HG03139 (cell line): ENCODE measurements around the gene FMO5.

ENCODE experiments used
- ATAC-seq: cut with Tn5 transposase; IDR thresholded peaks from one replicate; pipeline ENCODE4 v1.9.1; 2021; ENCODE audit not compliant: unreplicated experiment

FMO5 gene, protein sequence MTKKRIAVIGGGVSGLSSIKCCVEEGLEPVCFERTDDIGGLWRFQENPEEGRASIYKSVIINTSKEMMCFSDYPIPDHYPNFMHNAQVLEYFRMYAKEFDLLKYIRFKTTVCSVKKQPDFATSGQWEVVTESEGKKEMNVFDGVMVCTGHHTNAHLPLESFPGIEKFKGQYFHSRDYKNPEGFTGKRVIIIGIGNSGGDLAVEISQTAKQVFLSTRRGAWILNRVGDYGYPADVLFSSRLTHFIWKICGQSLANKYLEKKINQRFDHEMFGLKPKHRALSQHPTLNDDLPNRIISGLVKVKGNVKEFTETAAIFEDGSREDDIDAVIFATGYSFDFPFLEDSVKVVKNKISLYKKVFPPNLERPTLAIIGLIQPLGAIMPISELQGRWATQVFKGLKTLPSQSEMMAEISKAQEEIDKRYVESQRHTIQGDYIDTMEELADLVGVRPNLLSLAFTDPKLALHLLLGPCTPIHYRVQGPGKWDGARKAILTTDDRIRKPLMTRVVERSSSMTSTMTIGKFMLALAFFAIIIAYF

GRCh38 chr1:147225193-147225730 lies at the start of gene FMO5:
Gene FMO5 (minus strand): TSS chr1:147225339. CDS start chr1:147225029, 310 bp downstream.
- ATAC-seq, result peak; percentile 77

- no peak for ATAC-seq
Measured at GRCh38 chr1:147273409-147274336, 48.5 kb upstream of the FMO5 start.

DNA sequence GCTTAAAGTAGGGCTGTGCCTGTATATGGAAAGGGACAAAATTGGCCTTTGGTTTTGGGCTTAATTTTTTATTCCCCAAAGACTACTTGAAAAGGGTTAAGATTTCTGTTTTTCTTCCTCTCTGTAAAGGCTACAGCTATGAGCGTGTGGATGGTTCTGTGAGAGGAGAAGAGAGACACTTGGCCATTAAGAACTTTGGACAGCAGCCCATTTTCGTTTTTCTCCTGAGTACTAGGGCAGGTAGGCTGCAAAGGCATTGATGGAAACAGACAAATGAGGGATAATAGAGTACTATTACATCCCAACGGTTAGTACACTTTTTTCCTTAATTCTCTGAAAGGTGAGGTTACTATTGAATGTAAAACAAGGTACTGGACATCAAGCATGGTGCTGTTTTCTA lies 46.9 kb upstream of the FMO5 start:
- ATAC-seq, result no peak

DNA sequence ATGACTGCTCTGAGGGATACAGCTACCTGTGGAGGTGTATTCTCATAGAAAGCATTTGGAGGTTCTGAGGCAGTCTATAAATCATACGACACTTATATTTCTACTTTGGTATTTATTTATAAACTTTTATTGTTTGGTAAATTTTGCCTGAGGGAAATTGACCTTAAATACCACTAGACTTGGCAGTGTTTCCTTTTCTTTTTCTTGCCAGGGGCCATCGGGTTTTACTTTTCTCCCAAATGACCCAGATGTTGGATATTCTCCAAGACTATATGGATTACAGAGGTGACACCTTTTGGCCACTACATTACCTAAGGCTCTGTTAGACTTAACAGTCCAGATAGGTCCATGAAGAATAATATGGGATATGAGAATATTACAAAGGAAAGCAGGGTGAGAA lies 45.6 kb upstream of the FMO5 start:
- no peak for ATAC-seq

DNA sequence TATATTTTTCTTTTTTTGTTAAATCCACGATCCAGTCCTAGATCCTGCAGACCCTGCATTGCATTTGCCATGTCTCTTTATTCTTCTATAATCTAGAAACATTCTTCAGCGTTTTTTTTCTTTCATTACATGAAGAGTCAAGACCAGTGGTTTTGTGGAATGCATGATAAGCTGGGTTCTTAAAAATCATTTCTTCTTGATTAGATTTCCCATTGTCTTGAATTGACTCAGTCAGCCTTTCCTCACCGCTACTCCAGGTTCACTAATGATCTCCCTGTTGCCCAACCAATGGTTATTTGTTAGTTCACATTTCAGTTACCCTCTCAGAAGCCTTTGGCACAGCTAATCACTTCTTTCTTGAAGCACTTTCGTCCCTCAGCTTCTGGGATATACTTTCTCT lies 42.6 kb upstream of the FMO5 start:
- no peak for ATAC-seq

GRCh38 chr1:147266381-147266780 lies 41.2 kb upstream of the FMO5 start:
- ATAC-seq, result no peak

DNA sequence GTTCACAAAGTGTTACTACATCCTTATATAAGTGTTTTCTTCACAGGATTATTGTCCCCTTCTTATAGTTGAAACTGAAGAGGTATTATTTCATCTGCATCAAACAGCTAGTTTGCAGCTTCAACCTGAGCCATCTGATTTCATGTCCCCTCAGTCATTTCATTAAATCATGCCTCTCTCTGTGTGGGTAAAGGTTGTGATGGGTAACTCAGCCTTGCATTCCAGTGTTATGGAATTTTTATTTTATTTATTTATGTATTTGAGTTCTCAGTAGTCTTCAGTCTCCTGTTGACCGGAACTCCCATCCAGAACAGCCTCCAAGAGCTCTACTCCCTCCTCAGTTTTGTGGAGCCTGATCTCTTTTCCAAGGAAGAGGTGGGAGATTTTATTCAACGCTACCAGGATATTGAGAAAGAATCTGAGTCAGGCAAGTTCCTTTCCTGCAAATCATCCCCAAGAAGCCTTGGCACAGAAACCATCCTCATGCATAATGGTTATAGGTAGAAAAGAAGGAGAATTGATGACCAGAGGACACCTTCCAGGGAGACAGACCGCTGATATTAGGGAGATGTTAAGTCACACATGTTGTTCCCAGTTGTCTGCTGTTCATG lies 39.1 kb upstream of the FMO5 start:
- ATAC-seq, result no peak

DNA sequence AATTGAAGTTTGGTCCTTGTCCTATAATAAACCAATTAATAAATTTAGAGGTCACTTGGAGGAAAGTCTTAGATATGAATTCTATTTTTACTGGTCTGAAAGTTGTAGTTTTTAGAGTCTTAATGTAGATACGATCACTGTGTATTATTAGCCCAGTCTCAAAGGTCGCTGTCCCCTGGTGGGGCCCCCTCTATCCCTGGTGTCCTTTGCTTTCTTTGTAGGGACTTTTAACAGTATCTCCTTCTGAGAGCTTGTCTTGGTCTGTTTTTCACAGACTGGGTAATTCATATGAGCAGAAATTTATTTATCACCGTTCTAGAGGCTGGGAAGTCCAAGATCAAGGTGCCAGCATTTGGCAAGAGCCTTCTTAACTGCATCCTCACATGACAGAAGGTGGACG lies 35.8 kb upstream of the FMO5 start:
- no peak for ATAC-seq

DNA sequence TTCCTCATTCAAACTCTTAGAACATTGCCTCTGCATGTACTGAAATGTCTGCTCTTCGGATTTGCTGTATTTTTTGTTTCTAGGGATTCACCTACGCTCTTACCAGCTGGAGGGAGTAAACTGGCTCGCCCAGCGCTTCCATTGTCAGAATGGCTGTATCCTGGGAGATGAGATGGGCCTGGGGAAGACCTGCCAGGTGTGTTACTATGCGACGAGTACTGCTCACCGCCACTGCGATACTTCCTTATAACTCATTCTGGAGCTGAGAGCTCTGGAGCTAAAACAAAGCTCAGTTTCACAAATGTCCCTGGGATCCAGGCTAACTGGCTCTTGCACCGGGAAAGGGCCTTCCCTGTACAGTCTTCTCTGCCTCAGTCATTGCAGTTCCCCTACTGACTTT lies 27.4 kb upstream of the FMO5 start:
- no peak for ATAC-seq

GRCh38 chr1:147247656-147248238 lies 22.6 kb upstream of the FMO5 start:
- no peak for ATAC-seq

- no peak for ATAC-seq
Measured at GRCh38 chr1:147246910-147247655, 21.9 kb upstream of the FMO5 start.

DNA sequence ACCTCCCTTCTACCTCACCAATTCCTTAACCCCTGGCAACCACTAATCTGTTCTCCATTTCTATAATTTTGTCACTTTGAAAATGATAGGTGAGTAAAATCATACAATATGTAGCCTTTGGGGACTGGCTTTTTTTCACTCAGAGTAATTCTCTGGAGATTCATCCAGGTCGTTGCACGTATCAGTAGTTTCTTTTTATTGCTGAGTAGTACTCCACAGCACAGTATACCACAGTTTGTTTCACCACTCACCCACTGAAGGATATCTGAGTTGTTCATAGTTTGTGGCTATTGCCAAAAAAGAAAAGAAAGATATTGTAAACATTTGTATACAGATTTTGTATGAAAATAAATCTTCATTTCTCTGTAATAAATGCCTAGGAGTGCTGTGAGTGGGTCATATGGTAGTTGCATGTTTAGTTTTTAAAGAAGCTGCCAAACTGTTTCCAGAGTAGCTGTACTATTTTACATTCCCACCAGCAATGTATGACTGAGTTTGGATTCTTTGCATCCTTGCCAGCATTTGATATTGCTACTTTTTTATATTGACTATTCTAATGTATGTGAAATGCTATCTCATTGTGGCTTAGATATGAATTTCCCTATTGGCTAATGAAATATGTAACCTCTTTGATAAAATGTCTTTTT lies 21.0 kb upstream of the FMO5 start:
- ATAC-seq, result no peak

DNA sequence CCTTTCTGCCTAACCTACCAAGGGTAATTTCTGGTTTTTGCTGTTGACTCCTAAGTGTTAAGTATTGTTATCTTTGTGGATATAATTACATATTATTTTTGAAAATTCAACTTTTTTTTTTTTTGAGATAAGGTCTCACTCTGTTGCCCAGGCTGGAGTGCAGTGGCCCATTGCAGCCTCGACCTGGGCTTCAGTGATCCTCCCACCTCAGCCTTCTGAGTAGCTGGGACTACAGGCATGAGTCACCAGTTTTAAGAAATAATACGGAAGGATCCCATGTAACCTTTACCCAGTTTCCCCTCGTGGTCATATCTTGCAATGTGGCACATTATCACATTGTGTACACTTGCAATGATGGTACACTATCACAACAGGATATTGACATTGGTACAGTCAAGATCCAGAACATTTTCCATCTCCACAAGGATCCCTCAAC lies 20.5 kb upstream of the FMO5 start:
- no peak for ATAC-seq

DNA sequence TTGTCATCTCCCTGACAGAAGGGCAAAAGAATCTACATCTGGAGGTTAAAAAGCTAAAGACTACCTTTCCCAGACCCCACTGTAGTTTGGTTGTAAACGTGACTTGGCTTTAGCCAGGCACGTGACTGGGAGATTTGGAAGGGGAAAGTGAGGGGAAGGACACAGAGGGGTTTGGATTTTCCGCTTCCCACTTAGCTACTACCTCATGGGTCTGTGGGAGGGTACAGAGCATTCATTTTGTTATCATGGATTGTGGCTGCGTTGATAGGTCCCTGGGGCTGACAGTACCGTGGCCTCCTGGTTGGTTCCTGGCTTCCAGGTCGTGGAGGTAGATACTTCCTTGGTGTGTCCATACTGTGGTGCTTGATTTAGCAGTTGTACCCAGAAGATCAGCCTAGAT lies 20.0 kb upstream of the FMO5 start:
- ATAC-seq, result no peak

DNA sequence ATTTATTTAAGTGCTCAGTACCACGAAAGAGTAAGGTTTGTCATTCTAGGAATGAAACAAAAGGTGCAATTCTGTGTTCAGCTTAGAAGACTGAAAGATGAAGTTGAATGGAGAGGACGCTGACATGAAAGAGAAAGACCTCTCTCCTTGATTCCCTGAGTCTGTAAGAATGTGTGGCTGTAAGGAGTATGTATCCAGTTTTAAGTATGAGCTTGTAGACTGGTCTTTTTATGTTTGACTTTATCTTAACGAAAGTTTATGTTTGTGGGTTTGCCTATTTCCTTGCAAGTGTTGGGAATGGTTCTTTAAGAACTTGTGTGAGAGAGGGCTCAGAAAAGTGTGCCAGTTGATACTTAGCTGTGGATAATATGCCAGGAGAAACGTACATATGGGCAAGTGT lies 18.7 kb upstream of the FMO5 start:
- no peak for ATAC-seq

DNA sequence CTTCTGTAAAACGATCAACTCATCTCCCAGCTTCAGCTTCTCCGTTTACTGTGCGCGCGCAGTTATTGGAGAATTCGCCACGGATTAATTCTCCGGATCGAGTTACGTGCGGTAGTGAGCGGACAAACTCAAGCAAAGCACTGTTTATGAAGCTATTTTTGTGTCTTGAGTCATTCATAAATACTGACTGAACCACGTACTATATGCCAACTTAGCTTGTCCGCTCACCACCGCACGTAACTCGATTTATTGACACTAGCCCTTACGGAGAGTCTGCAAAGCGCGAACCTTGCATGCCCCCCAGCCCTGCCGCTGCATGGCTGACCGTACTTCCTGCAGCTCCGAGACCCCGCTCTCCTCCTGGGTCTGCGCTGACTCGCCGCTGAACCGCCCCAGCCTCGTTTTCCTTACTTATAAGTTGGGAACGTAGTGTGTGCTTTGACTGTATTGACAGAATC lies 18.1 kb upstream of the FMO5 start:
- ATAC-seq, result no peak

DNA sequence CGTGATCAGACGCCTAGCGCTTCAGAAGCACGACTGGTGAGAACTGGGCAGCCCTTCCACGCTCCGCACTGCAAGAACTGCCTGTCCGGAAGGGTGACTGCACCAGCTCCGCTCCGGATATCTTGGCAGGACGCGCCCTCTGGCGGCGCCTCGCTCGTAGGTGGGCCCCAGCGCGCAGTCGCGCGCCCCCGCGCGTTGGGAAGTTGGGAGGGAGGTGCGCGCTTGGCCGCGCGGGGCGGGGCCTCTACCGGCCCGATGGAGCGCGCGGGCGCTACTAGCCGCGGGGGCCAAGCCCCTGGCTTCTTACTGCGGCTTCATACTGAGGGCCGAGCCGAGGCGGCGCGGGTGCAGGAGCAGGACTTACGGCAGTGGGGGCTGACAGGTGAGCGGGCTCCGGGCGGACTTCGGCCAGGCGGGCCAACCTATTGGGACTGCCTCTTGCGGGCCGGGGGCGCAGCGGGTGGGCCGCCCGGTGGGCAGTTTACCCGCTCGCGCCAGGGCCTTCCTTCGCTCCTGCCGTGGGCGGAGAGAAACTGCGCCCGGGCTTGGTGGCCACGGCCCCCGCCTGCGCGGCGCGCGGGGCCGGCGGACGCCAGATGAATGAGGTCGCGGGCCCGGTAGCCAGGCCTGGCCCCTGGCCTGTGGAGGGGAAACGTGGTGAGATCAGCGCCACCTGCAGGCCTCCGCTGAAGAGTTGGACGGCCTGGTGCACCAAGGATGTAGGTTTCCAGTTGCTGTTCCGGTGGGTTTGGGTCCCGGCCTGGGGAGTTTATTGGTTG lies 17.5 kb upstream of the FMO5 start, which contains the start of gene CHD1L:
Gene CHD1L (plus strand): TSS at position 236 of the 779 bp plus-strand sequence. CDS start 20 bp downstream, at position 256.
- peak; percentile 79 for ATAC-seq

DNA sequence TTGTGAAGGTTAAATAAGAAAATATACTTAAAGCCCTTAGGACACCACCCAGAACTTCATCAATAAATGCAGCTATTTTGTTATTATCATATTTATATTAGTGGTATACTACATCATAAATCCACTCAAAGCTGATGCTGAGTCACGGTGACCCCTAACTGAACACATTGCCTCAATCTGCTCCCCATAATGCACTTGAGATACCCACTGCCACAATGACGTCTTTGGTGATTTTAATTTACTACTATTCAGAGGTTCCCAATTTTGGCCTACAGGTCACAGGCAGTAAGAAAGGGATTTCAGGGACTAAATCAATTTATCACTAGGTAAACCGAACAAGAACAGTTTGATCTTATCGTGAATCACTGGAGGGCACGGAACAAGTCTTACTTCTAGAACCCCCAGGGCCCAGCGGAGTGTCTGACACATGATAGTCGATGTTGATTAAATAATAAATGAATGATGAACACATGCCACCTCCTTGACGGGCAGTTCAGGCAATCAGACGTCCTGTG lies 16.9 kb upstream of the FMO5 start:
- ATAC-seq, result no peak
